Inferior parietal cortex (tissue), 1 donor: ENCODE data around the gene CRTC3.
"Not testable (repeated sequence)": the region's sequence is repeated elsewhere in the genome, so short reads cannot be mapped to it uniquely, and the experiment has no call there.

Source experiments
- DNase-seq: peaks from one replicate; pipeline ENCODE4 v3.0.0-alpha.2; 2016; ENCODE audit errors: extremely low spot score

Gene CRTC3

GRCh38 chr15:90677807-90678790 lies 148.4 kb downstream of the CRTC3 start:
- DNase-seq, result no peak

GRCh38 chr15:90679959-90680358 lies 150.2 kb downstream of the CRTC3 start:
- no peak for DNase-seq

GRCh38 chr15:90680371-90680935 lies 150.7 kb downstream of the CRTC3 start:
- DNase-seq, result no peak

GRCh38 chr15:90681056-90681455 lies 151.3 kb downstream of the CRTC3 start:
- no peak for DNase-seq

- DNase-seq, result no peak
Observed at GRCh38 chr15:90681480-90681879, 151.8 kb downstream of the CRTC3 start.

GRCh38 chr15:90683371-90683770 lies 153.6 kb downstream of the CRTC3 start:
- no peak for DNase-seq

GRCh38 chr15:90683876-90684275 lies 154.2 kb downstream of the CRTC3 start:
- no peak for DNase-seq

- no peak for DNase-seq
Observed at GRCh38 chr15:90684281-90684680, 154.6 kb downstream of the CRTC3 start.

- DNase-seq, result no peak
Observed at GRCh38 chr15:90685591-90686434, 156.1 kb downstream of the CRTC3 start.

- DNase-seq, result no peak
Observed at GRCh38 chr15:90686435-90687218, 156.9 kb downstream of the CRTC3 start.

- DNase-seq, result not testable (repeated sequence)
Observed at GRCh38 chr15:90689326-90689961, 159.7 kb downstream of the CRTC3 start.

- no peak for DNase-seq
Observed at GRCh38 chr15:90690585-90690984, 160.9 kb downstream of the CRTC3 start.

- DNase-seq, result no peak
Observed at GRCh38 chr15:90691369-90691768, 161.6 kb downstream of the CRTC3 start.

GRCh38 chr15:90691982-90692773 lies 162.5 kb downstream of the CRTC3 start:
- no peak for DNase-seq
